HG02981 (cell line): ENCODE data around the gene OCIAD2.
"Not testable (repeated sequence)": the region's sequence is repeated elsewhere in the genome, so short reads cannot be mapped to it uniquely, and the experiment has no call there.

Experiments
- ATAC-seq: cut with Tn5 transposase; IDR thresholded peaks from one replicate; pipeline ENCODE4 v1.9.1; 2021; ENCODE audit warnings: mild to moderate bottlenecking, moderate library complexity; ENCODE audit not compliant: unreplicated experiment

OCIAD2 gene

DNA sequence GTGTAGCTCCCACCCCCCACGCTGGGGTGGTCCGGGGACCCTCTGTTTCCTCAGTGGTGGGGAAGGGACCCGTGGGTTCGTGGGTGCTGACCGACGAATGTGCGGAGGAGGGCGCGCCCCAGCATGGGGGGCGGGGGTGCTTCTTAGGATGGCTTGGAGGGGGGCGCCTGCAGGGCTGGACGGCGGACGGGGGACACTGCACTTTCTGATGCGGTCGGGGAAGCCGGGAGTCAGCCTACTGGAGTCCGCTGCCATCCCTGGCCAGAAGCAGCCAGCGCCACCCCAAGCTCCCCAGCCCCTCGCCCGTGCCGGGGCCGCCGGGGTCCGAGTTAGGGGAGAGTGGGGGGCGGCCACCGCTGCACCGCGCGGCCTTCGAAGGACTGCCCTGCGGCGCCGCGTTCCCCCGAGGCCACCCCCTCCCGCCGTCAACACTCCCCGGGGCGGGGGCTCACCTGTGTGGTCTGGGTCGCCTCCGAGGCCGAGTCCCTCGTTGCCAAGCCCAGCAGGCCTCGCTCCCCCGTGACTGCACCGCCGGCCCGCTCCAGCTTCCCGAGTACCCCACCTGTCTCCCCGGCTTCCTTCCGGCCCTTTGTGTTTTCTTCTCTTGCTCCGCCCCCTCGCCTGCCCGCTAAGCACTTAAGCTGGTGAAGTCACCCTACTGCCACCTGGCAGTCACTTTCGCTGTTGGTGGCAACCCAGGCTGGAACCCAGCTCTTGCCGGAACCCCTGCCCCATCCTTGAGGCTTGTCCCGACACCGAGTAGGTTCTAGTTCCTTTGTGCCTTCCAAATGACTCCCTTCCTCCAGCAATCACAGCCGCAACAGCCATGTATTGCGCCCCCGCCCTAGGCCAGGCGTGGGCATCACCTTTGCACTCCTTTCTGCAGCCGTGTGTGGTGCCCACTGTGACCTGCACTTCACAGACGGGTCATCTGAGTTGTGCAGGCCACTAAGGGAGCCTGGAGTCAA, at the start of gene OCIAD2:
OCIAD2 (minus strand) TSS at position 569 of the 968 bp plus-strand sequence. CDS start 2,225 bp downstream, outside the sequence.
- ATAC-seq, result peak; percentile 94

GRCh38 chr4:48954314-48954713, 47.7 kb upstream of the OCIAD2 start:
- ATAC-seq, result no peak

DNA sequence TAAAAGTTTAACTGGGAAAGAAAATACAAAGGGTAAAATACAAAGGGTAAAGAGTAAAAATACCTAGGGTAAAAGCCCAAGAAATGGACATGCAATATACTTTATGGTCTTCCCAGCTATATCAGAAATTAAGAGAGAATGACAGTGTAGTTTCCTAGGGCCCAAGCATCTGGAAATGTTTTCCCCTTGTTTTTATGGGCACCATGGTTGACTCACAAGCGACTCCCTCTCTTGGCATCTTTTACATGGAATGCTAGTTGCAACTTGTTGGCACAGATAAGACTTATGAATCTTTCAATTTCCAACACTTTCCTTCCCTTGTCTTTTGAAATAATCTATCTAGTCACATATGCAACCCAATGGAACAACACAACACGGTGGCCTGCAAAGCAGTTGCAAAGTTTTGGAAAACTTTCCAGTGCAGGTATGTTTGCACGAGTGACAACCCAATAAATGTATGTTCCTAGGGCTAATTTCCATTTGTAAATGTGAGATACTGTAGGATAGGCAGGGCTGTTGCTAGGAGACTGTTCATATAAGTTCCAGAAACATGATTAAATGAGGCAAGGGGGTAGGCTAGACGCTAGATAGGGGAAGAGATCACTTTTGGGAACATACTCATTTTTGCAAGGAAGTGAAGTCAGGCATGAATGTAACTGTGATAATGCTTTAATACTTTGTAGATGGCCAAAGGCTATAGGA, 43.1 kb upstream of the OCIAD2 start:
- no peak for ATAC-seq

DNA sequence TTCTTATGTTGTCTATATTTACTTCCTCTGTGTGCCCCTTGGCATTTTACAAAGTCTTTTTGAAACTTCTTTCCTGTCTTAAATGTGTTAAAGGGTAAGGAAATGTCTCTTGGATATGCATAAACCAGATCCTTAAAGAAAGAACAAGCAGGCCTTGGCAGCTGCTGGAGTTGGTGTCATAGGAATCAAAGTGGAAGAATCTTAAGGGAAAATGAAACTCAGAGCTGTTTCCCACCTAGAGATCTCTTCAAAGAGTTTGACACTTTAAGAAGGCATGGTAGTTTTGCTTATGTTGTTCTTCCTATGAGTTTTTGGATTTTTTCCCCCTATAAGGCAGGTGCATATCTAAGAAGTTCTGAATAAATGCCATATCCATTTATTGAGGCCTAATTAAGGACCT, 42.5 kb upstream of the OCIAD2 start:
- ATAC-seq, result no peak

DNA sequence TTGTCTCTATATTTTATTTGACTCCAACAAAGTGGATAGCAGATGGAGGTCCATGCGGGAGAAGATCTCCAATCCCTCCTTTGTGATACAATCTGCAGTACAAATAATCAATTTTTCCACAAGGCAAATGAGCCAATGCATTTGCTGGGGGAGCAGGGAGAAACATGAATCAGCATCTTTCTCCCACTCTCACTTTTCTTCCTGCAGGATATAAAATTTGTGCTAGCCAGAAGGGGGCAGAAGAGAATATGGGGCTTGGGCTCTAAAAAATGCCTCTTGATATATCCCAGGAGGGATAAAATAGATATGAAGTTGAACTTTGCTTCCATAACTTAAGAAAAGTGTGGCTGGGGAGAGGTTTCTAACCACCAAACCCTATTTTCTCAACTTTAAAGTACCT, 41.2 kb upstream of the OCIAD2 start:
- no peak for ATAC-seq

GRCh38 chr4:48945981-48946380, 39.4 kb upstream of the OCIAD2 start:
- ATAC-seq, result no peak

DNA sequence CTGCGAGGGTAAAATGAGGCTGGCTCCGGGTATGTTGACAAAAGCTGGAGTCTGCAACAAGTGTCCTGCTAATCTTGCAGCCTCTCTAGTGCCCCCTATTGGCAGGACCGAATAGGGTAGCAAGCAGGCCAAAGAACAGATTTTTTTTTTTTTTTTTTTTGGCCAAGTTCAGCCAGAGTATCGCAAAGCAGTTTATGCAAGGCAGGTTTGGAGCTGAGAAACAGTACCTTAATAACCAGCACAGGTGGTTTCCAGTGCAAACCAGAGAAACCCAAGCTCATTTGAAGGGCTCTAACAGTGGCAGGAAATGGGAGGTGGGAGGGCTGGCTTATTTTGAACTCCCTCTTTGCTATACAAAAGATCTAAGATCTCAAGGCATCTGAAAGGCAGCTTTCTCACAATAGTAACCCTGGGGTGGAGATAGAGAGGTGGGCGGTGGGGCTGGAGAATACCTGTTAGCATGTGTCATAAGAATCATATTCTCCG, 38.2 kb upstream of the OCIAD2 start:
- ATAC-seq, result no peak

- ATAC-seq, result no peak
Observed at GRCh38 chr4:48944252-48944651, 37.7 kb upstream of the OCIAD2 start.

- no peak for ATAC-seq
Observed at GRCh38 chr4:48943387-48943786, 36.8 kb upstream of the OCIAD2 start.

DNA sequence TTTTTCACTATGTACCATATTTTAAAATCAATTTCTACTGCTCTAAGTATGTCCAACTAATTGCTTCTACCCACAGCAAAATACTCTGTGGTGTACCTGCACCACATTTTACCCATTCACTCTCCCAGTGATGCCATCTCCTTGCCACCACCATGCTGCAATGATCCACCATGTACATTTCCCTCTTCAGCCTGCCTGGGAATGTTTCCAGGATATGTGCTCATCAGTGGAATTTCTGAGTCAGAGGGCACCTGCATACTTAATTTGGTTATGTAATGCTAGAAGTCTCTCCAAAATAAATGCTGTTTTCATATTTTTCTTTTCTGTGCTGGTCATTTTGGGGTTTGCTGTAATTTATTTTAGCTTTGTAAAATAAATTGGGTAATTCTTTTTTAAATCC, 33.2 kb upstream of the OCIAD2 start:
- no peak for ATAC-seq

DNA sequence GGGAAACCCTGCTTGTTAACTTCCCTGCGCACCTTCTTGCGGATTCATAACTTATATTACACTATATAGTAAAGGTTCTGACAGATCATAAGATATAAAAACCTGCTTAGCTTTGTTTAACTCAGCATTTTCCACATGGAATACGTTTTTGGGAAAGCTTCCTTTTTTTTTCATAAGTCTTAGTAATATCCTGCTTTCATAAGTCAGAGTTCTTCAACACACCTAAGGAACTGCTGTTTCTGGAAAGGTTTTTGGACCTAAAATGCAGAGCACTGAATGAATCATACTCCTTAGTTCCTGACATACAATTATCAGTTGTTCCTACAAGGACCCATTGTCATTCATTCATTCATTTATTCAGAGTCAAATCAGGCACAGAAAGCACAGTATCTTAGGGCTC, 32.3 kb upstream of the OCIAD2 start:
- ATAC-seq, result no peak

GRCh38 chr4:48937033-48937432, 30.5 kb upstream of the OCIAD2 start:
- no peak for ATAC-seq

- no peak for ATAC-seq
Observed at GRCh38 chr4:48931459-48931858, 24.9 kb upstream of the OCIAD2 start.

- ATAC-seq, result no peak
Observed at GRCh38 chr4:48930654-48931053, 24.1 kb upstream of the OCIAD2 start.

DNA sequence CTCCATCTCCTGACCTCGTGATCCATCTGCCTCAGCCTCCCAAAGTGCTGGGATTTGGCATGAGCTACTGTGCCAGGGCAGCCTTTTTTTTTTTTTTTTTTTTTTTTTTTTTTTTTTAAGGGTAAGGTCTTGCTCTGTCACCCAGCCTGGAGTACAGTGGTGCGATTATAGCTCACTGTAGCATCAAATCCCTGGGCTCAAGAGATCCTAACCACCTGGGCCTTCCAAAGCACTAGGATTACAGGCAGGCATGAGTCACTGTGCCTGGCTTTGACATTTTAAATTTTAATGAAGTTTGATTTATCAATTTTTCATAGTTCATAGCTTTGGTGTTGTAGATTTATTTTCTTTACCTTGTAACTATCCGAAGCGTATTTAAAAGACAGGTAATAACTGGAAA, 17.8 kb upstream of the OCIAD2 start:
- no peak for ATAC-seq

GRCh38 chr4:48923065-48923464, 16.5 kb upstream of the OCIAD2 start:
- ATAC-seq, result not testable (repeated sequence)

- ATAC-seq, result no peak
Observed at GRCh38 chr4:48914311-48914710, 7.7 kb upstream of the OCIAD2 start.

- ATAC-seq, result no peak
Observed at GRCh38 chr4:48913346-48913745, 6.8 kb upstream of the OCIAD2 start.

- no peak for ATAC-seq
Observed at GRCh38 chr4:48912349-48912748, 5.8 kb upstream of the OCIAD2 start.

DNA sequence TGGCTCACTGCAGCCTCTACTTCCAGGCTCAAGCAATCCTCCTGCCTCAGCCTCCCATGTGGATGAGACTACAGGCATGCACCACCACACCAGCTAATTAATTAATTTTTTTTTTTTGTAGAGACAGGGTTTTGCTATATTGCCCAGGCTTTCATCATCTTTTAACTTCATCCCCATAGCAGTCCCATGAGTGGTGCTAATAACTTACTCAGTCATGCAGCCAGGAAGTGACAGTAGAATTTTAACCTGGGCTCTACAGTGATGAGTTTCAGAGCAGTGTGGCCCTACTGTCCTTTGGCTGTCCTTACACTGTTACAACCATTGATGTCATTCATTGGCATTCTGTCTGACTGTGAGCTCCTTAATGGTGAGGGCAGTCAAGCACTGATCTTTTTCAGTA, 3.9 kb upstream of the OCIAD2 start:
- no peak for ATAC-seq

- no peak for ATAC-seq
Observed at GRCh38 chr4:48909697-48910096, 3.1 kb upstream of the OCIAD2 start.

- ATAC-seq, result no peak
Observed at GRCh38 chr4:48908687-48909086, 2.1 kb upstream of the OCIAD2 start.
